HG02840 (cell line): ENCODE results near the gene EP400.

Experiments
- ATAC-seq: cut with Tn5 transposase; IDR thresholded peaks from one replicate; pipeline ENCODE4 v1.9.1; 2021; ENCODE audit warnings: mild to moderate bottlenecking, moderate library complexity, moderate number of reproducible peaks; ENCODE audit not compliant: unreplicated experiment, low FRiP score

EP400 gene

GRCh38 chr12:131922772-131923171 lies 27.0 kb upstream of the EP400 start:
- no peak for ATAC-seq

- ATAC-seq, result peak; percentile 61
Observed at GRCh38 chr12:131923260-131923659, 26.5 kb upstream of the EP400 start.

GRCh38 chr12:131927110-131928079 lies 22.3 kb upstream of the EP400 start:
- ATAC-seq, result no peak

- no peak for ATAC-seq
Observed at GRCh38 chr12:131928080-131928710, 21.5 kb upstream of the EP400 start.

- peak; percentile 54 for ATAC-seq
Observed at GRCh38 chr12:131928711-131929580, 20.8 kb upstream of the EP400 start, which contains the start of gene PUS1. Gene PUS1, plus strand, starts transcription at chr12:131929276. Its CDS starts 447 bp downstream, at chr12:131929723.

GRCh38 chr12:131929581-131930456 lies 19.9 kb upstream of the EP400 start:
- ATAC-seq, result peak; percentile 7

GRCh38 chr12:131930510-131930909 lies 19.2 kb upstream of the EP400 start:
- no peak for ATAC-seq

GRCh38 chr12:131933387-131933786 lies 16.4 kb upstream of the EP400 start:
- ATAC-seq, result no peak

DNA sequence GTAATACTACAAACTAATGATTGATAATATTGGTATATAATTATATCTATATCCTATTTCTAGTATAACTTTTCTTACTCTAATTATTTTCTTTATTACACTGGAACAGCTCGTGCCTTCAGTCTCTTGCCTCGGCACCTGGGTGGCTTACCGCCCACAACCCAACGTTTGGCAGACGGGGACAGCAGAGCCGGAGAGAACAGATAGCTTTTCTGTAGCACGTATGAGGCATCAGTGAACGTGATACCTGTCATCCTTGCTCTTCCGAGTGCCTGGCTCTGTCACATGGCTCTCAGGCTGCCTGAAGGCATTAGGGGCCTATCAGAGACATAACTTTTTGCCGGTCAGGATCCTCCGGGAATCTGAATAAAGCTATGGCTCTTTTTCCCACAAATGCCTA lies 15.2 kb upstream of the EP400 start:
- no peak for ATAC-seq

- no peak for ATAC-seq
Observed at GRCh38 chr12:131938082-131938481, 11.7 kb upstream of the EP400 start.

DNA sequence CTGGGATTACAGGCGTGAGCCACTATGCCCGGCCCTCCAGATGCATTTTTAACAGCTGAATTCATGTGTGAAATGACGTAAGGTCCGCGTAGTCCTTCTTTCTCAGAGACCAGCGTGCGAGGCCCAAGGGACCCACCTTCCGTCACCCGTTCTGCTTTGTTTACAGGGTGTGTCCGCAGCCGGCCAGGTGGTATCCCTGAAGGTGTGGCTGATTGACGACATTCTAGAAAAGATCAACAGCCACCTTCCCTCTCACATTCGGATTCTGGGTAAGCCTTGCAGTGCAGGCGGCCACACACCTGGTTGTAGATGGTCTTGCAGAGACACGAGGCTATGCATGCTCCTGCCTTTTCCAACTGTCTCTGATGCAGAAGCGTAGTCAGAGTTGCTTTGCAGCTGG lies 10.7 kb upstream of the EP400 start:
- no peak for ATAC-seq

DNA sequence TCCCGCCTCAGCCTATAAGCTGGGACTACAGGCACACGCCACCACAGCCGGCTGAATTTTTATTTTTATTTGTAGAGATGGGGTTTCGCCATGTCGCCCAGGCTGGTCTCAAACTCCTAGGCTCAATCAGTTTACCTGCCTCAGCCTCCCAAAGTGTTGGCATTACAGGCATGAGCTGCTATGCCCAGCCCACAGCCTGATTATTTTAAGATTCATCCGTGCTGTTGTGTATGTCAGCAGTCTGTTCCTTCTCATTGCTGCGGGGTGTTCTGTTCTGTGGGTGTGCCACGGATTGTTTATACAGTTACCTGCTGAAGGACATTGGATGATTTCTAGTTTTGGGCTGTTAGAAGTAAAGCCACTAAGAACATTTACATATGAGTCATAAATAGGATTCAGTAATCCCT lies 9.6 kb upstream of the EP400 start:
- no peak for ATAC-seq

DNA sequence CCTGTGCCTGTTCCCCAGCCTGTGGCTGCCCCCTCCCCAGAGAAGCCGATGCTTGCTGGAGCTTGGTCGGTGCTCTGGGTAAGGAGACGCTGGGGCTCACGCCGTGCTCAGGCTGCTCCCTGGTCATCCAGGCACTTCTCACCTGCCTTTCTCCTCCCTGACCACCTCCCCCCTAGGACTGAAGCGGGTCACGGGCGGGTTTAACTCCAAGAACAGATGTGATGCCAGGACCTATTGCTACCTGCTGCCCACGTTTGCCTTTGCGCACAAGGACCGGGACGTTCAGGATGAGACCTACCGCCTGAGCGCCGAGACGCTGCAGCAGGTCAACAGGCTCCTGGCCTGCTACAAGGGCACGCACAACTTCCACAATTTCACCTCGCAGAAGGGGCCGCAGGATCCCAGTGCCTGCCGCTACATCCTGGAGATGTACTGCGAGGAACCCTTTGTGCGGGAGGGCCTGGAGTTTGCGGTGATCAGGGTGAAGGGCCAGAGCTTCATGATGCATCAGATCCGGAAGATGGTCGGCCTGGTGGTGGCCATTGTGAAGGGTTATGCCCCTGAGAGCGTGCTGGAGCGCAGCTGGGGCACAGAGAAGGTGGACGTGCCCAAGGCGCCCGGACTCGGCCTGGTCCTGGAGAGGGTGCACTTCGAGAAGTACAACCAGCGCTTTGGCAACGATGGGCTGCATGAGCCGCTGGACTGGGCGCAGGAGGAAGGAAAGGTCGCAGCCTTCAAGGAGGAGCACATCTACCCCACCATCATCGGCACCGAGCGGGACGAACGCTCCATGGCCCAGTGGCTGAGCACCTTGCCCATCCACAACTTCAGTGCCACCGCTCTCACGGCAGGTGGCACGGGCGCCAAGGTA lies 8.4 kb upstream of the EP400 start:
- ATAC-seq, result no peak

GRCh38 chr12:131941987-131942341 lies 7.8 kb upstream of the EP400 start:
- no peak for ATAC-seq

- no peak for ATAC-seq
Observed at GRCh38 chr12:131942671-131943070, 7.1 kb upstream of the EP400 start.

- ATAC-seq, result no peak
Observed at GRCh38 chr12:131943389-131943788, 6.4 kb upstream of the EP400 start.

DNA sequence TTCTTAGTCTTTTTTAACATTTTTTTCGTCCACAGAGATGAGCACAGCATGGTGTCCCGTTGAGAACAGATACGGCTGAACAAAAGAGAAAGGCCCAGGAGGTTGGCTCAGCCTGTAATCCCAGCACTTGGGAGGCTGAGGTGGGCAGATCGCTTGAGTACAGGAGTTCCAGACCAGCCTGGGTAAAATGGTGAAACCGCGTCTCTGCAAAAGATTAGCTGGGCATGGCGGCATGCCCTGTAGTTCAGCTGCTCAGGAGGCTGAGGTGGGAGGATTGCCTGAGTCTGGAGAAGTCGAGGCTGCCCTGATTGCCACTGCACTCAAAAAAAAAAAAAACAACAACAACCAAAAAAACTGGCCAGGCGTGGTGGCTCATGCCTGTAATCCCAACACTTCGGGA lies 5.9 kb upstream of the EP400 start:
- no peak for ATAC-seq

- ATAC-seq, result no peak
Observed at GRCh38 chr12:131944601-131945251, 5.0 kb upstream of the EP400 start.
